ENCODE measurements around the gene AQP11.
A peak's percentile ranks its signal among the peaks of the same experiment; 100 is the strongest.
"Not testable (repeated sequence)": the region's sequence is repeated elsewhere in the genome, so short reads cannot be mapped to it uniquely, and the experiment has no call there.

The AQP11 gene, protein sequence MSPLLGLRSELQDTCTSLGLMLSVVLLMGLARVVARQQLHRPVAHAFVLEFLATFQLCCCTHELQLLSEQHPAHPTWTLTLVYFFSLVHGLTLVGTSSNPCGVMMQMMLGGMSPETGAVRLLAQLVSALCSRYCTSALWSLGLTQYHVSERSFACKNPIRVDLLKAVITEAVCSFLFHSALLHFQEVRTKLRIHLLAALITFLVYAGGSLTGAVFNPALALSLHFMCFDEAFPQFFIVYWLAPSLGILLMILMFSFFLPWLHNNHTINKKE

DNA sequence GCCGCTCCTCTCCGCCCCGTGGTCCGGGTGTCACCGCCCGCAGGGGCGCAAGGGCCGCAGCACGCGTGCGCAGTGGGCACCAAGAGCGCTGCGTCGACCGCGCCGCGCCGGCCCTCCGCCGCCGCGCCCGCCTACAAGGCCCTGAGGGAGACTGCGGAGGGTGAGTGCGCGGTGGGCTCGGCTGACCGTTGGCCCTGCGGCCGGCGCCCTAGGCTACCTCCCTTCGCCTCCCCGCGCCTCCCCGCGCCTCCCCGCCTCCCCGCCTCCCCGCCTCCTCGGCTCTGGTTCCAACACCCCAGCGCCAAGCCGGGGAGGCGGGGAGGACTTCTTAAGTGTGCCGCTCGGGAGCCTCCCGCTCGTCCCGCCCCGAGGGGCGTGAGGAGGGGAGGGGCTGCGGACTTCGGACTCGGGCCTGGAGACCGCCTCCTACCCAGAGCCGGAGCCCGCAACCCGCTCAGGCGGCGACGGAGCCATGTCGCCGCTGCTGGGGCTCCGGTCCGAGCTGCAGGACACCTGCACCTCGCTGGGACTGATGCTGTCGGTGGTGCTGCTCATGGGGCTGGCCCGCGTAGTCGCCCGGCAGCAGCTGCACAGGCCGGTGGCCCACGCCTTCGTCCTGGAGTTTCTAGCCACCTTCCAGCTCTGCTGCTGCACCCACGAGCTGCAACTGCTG is at the start of gene AQP11:
Gene AQP11, plus strand, starts transcription at position 433 of the 673 bp plus-strand sequence. Its CDS starts 40 bp downstream, at position 473.
- intact Hi-C loops (cut with DNase I) = no loop called here
- DNase-seq = peak; percentile 67 to 97 (median 77)

DNA sequence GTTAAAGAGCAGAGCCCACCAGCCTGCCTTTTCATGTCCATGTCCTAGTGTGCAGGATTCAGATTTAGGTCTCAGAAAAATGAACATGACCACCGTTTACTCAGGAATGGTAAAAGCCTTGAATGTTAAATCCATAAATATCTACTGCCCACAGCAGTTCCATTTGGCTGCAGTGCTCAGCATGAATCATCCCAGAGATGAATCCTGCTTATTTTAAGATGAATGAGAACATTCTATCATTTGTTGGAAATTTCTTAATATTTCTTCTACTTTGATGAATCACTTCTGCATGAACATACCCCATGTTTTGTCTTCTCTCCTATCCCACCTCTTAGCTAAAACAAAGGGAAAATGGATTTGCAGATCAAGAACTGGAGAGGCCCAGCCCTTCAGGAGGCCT is 47.5 kb upstream of the AQP11 start:
- intact Hi-C loops (cut with DNase I) = no loop called here
- DNase-seq = peak in 1 of 10 donors; percentile 17

DNA sequence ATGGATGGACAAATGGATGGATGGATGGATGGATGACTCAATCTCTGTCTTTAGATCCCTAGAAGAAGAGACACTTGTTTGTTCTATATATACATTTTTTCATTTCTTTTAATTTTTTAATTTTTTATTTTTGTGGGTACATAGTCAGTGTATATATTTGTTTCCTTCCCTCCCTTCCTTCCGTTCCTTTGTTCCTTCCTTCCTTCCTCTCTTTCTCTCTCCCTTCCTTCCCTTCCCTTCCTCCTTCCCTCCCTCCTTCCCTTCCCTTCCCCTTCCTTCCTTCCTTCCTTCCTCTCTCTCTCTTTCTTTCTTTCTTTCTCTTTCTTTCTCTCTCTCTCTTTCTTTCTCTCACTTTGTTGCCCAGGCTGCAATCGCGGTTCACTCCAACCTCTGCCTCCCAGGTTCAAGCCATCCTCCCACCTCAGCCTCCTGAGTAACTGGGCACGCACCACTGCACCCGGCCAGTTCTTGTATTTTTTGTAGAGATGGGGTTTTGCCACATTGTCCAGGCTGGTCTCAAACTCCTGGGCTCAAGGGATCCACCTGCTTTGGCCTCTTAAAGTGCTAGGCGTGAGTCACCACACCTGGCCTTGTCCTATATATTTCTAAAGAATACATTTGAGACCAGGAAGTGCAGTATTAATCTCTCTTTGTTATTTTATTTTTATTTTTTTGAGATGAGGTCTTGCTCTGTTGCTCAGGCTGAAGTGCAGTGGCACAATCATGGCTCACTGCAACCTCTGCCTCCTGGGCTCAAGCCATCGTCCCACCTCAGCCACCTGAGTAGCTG is 42.5 kb upstream of the AQP11 start:
- intact Hi-C loops (cut with DNase I) = loop anchor here (5.0 kb wide), 1 partner anchor 420 kb away; the partner anchor contains the start of gene MYO7A
- DNase-seq = no peak

DNA sequence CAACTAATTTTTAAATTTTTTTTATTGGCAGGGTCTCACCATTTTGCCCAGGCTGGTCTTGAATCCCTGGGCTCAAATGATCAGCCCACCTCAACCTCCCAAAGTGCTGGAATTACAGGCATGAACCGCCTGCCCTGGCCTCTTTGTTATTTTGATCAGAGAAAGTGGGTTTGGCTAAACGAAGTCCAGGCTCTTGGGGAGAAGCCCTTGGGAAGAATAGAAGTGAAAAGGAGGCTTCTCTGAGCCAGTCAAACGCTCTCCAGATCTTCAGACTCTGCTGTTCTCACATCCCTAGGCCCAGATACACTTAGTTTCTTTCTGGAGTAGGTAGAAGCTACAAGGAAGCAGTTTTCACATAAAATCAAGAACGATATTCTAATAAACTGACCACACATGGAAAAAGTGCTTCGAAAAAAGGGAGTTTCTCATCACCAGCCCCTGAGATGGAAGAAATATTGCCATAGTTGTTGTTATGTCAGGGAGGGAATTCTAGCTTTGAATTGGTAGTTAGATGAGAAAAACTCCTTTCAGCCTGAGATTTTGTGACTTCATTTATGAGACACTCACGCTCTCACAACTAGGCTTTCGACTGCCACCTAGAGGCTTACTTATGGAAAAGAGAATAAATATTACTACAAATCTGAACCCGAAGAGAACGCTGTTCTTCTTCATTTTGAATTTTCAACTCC is 41.7 kb upstream of the AQP11 start:
- DNase-seq = peak in 3 of 10 donors; percentile 14 to 37 (median 27)
- intact Hi-C loops (cut with DNase I) = loop anchor here (2.0 to 5.0 kb wide), 2 partner anchors 351 to 421 kb away; partner anchors contain the start of gene MYO7A

DNA sequence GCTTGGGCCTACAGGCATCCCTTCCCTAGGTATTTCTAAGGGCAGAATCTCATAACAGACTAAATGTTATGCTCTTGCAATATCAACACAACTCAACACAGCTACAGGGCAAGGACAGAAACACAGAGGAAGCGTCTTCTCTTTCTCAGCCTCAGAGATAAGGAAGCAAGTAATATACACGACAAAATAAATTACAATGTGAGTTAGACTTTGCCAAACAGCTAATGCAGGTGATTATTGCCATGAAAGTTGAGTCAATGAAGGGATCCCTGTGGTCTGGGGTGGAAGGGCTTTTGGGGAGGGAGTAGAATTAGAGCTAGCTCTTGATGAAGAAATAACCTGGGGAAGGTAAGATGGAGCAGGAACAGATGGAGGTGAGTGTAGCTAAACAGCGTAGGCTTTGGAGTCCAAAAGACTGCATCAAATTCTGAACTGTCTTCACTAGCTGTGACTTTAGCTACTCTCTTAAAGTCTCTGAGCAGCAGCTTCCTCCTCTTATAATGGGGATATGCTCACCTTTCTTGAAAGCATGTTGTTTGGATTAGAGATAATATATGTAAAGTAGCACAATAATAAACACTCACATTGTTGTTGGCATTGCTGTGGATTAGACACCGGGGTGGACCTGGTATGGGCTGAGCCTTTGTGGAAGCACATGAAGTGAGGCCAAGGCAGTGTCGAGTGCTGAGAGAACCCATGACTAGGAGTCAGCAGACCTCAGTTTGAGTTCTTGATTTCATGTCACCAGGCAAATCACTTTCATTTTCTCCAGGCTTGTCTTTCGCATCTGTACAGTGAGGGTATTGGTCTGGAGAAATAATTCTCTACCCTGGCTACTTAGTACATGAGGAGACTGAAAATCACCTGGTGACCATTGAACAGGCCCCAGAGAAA is 41.0 kb upstream of the AQP11 start:
- DNase-seq = no peak
- intact Hi-C loops (cut with DNase I) = loop anchor here (2.0 to 5.0 kb wide), 2 partner anchors 352 to 421 kb away; partner anchors contain the start of gene MYO7A

DNA sequence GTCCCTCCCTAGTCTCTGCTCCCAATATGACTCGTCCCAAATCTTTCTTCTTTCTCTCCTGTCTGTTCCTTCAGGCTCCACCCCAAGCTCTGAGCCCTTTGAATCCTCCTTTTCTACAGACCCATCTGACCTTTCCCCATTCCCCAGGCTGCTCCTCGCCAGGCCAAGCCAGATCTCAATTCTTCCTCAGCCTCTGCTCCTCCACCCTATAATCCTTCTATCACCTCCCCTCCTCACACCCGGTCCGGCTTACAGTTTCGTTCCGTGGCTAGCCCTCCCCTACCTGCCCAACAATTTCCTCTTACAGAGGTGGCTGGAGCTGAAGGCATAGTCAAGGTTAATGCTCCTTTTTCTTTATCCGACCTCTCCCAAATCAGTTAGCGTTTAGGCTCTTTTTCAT is 38.3 kb upstream of the AQP11 start:
- DNase-seq; intact Hi-C loops (cut with DNase I): not testable (repeated sequence)

DNA sequence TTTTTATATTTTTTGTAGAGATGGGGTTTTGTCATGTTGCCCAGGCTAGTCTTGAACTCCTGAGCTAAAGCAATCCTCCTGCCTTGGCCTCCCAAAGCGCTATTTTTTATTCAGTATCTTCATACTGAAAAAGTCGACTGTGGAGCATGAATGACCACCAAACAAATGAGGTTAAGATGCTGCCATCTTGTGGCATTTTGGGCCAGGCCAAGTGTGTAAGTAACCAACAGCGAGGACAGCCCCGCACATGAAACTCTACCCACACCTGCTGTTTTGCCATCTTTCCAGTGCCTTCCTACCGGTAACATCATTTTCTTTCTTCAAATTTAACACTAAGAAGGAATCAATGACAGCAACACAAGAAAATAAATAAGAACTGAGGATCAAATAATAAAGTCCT is 32.2 kb upstream of the AQP11 start:
- intact Hi-C loops (cut with DNase I) = no loop called here
- DNase-seq = peak in 3 of 10 donors; percentile 19 to 72 (median 37)

DNA sequence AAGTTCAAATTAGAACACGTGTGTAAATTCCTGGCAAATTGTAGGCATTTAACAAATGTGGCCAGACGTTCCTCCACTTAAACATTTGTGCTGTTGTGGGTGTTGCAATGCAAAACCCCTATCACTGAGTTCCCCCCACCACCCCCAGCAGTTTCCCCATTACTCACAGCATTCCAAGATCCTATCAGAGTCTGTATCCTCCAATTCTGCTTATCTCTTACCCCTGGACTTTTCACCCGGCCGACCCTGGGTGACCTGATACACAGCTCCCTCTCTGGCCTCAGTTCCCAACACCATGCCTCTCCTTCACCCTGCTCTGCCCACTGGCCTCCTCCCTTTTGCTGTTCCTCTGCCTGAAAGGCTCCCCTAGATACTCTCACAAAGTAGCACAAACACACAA is 31.4 kb upstream of the AQP11 start:
- intact Hi-C loops (cut with DNase I) = no loop called here
- DNase-seq = no peak

DNA sequence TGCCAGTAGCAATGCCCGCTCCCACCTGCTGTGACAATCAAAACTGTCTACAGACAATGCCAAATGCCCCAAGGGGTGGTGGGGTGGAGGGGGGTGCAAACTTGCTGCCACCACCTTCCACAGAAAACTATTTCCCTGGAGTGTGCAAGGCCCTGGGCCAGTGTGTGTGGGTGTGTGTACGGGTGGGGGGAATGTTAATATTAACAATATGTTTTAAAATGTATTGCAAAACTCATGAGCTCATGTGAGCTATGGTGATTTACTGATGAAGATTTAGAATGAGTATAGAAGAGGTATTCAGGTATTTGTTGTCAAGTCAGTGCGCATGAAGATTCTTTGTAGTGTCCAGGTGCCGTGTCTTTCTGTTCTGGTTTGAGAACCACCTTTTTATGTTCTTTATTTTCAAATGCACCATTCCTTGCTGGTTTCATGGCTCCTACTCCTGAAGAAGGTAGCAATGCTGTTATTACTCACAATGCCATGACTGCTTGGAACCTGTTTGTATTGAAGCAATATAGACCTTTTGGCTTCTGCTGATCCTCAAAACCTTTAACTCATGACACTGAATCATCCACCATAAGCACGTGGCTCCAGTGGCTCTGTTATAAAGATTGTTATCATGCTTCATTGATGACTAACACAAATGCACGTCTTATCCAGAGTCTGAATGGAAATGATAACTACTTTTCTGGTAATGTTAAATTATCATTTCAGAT is 29.9 kb upstream of the AQP11 start:
- DNase-seq = no peak
- intact Hi-C loops (cut with DNase I) = no loop called here

DNA sequence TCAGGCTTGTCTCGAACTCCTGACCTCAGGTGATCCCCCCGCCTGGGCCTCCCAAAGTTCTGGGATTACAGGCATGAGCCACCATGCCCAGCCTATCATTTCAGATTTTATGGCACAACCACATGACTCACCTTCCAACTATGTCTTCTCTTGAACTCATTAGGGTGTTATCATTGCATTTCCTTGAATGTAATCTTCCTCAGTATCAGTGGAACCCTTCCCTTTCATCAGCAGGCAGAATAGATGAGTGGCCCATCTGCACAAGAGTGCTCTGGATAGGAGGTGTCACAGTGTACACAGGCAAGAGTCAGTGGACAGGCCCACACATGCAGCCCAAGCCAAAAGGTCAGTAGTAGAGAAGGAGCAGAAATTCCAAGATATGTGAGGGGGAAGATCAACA is 29.1 kb upstream of the AQP11 start:
- DNase-seq = no peak
- intact Hi-C loops (cut with DNase I) = no loop called here

DNA sequence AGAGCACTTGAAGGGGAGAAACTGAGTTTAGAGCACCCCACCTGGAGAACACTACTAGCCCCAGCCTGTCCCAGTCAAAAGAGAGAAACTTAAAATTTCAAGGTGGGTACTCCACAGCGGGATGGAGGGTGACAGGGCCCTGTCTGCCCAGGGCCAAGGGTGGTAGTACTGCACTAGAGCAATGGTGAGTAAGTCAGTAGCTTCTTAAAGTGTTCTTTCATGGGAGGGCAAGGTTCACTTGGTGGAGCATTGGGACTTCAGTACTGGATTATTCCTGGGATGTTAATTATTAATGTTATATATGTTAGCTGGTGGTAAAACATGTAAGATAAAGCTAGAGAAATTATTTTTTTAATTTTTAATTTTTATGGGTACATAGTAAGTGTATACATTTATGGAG is 28.5 kb upstream of the AQP11 start:
- intact Hi-C loops (cut with DNase I) = no loop called here

DNA sequence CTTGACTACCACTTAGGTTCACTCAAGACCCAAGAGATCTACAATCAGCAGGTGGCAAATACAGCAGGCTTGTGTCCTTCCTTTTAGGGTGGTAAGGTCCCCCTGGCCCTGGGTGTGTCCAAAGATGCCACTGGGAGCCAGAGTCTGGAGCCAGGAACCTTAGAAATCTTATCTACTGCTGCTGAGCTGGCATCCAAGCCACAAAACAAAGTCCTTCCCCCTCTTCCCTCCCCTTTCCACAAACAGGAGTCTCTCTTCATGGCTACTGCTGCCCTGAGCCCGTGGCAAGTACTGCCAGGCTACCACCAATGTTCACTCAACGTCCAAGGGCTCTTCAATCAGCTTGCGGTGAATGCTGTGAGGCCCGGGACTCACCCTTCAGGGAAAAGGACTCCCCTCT is 21.4 kb upstream of the AQP11 start:
- DNase-seq = no peak
- intact Hi-C loops (cut with DNase I) = no loop called here

More for the DNA sequence above, 28.5 kb upstream of the AQP11 start:
- no peak for DNase-seq

DNA sequence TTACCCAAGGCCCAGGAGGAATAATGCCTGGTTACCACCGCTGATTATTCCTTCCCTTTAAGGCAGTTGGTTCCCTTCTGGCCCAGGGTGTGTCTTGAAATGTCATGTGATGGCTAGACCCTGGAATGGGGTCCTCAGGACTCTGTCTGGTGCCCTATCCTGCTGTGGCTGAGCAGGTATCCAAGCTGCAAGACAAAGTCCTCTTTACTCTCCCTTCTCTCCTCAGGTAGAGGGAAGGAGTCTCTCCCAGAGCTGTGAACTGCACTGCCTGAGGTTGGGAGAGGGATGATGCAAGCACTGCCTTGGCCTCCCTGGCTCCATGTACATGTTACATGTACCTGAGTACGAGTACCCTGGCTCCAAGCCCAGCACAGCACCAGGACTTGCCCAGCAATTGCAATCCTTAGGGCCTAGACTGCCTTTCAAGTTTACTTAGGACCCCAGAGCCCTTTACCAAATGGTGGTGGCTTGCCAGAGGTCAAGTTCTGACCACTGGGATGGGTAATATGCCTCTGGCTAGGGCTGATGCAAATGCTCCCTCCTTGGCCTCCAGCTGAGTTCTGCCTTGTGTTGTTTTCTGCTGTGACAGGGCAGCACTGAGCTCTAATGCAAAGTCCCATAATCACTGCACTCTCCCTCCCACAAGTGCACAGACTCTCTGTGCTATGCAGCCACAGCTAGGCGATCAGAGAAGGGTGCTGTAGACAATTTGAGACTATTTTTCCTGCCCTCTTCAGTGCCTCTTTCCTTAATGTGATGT is 20.7 kb upstream of the AQP11 start:
- intact Hi-C loops (cut with DNase I) = no loop called here
- DNase-seq = no peak

DNA sequence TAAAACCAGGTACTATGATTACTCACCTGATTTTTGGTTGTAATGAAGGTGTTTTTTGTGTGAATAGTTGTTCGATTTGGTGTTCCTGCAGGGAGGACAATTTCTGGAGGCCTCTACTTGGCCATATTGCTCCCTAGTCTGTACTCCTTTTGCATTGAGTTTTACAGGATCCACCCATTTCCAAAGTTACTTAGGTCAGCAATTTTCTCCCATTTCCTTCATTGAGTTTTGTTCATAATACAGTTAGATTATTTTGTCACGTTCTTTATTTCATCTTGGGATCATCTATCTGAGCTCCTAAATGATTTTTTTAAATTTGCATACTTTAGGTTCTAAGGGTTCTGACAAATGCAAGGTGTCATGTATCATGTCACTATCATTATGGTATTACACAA is 20.1 kb upstream of the AQP11 start:
- no peak for DNase-seq
- intact Hi-C loops (cut with DNase I) = no loop called here

DNA sequence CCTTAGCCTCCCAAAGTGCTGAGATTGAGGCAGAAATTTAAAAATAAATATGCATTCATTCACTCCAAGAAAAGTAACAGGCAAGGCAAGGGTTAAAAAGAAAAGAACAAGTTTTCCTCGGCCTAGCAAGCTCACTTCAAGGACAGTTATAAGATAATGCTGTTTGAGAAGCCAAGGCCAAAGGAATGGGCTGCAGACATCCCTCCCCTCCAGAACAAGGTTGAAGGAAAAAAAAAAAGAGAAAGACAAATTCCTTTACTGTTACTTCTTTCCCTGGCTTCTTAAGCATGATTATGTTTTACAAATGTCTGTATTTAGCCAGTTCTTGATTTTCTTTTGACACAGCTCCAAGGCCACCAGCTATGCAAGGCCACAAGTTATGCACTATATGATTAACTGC is 18.9 kb upstream of the AQP11 start:
- DNase-seq; intact Hi-C loops (cut with DNase I): not testable (repeated sequence)

DNA sequence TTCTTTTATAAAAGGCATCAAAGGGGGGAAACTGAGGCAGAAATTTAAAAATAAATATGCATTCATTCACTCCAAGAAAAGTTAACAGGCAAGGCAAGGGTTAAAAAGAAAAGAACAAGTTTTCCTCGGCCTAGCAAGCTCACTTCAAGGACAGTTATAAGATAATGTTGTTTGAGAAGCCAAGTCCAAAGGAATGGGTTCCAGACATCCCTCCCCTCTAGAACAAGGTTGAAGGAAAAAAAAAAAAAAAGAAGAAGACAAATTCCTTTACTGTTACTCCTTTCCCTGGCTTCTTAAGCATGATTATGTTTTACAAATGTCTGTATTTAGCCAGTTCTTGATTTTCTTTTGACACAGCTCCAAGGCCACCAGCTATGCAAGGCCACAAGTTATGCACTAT is 14.3 kb upstream of the AQP11 start:
- intact Hi-C loops (cut with DNase I); DNase-seq: not testable (repeated sequence)

DNA sequence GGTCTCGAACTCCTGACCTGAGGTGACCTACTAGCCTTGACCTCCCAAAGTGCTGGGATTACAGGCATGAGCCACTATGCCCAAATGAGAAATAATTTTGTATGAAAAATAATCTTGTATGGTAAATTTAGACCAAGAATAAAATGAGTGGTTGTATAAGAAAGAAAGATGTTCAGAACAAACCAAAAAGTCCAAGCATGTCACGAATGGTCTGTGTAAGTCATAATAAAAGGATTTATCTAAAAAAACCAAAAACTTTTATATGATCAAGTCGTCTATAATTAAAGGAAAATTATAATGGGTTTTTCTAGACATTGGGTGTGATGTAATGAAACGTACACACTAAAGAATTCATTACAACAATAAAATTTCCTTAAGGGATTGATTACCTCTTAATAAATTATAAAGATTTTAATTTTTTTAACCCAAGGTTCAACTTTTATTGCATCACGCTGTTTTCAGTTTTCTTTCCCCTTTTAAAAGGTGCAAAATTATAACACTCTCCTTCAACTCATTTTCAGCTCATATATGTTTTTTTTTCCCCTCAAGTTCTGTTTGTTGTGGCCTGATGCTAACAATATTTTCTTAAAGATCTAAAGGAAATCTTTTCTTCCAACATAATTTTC is 8.9 kb upstream of the AQP11 start:
- intact Hi-C loops (cut with DNase I) = no loop called here
- no peak for DNase-seq

DNA sequence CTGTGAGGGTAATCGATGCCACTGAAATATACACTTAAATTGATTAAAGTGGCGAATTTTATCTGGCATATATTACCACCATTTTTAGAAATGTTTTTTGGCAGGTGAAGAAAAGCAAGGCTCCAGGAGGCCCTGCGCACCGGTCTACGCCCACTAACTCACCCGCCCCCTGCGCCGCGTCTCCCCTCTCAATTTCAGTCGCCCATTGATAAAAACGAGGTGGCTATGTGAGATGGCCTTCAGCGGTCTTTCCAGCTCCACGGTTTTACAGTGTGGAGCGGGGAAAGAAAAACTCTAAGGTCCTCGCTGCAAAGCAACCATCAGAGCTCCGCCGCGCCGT is 602 bp upstream of the AQP11 start:
- DNase-seq = no peak
- intact Hi-C loops (cut with DNase I) = no loop called here

All from posterior cingulate gyrus (tissue), 11 donors.